BJ (cell line): ENCODE measurements around the gene RTP2. TPM values are rescaled to one million over a fixed set of nuclear protein-coding genes. Genes with fewer than 3 reads are reported as not detected.

ENCODE experiments used
- CTCF ChIA-PET: fragments of 350-600 bp; formaldehyde crosslinking; extraction: SDS; loops from one replicate; lab custom pipeline; 2021; ENCODE audit warnings: antibody characterized with exemption, inconsistent platforms; lab: Yijun Ruan, JAX
- POLR2A ChIA-PET: fragments of 300-600 bp; sonication (Branson Sonifier 250); formaldehyde crosslinking; extraction: SDS; loops from one replicate; lab custom pipeline; 2021; ENCODE audit warnings: antibody characterized with exemption; lab: Charles Lee
- DNase-seq: peaks from one replicate; pipeline ENCODE4 v3.0.0-alpha.2; 2011; ENCODE audit warnings: low read depth
- H3K27me3 ChIP-seq: 2 replicates; pipeline ENCODE4 v1.6.0; 2011; ENCODE audit warnings: low read length; ENCODE audit not compliant: control insufficient read depth, insufficient read depth
- H3K36me3 ChIP-seq: 2 replicates; pipeline ENCODE4 v1.5.1; 2011; ENCODE audit warnings: low read length; ENCODE audit not compliant: control insufficient read depth, insufficient read depth
- H3K4me3 ChIP-seq: 2 replicates; pipeline ENCODE4 v1.5.1; 2011; ENCODE audit warnings: low read depth, mild to moderate bottlenecking, control low read depth, low read length
- polyA plus RNA-seq: library from polyadenylated mRNA; depleted of rRNA; stranded (reverse); fragments of >200 nt; gene quantifications from 2 replicates; pipeline ENCODE4 v1.2.3, GENCODE V29; 2011; rRNA removed
- TF ChIP-seq, protein P1 (sequence below): IDR thresholded peaks from 2 replicates; pipeline ENCODE4 v1.5.1; 2011; ENCODE audit warnings: low read depth, mild to moderate bottlenecking, control low read depth, inconsistent platforms, low read length, moderate library complexity; ENCODE audit not compliant: insufficient read depth

RTP2 gene
- polyA plus RNA-seq, 1 experiment: not detected

DNA sequence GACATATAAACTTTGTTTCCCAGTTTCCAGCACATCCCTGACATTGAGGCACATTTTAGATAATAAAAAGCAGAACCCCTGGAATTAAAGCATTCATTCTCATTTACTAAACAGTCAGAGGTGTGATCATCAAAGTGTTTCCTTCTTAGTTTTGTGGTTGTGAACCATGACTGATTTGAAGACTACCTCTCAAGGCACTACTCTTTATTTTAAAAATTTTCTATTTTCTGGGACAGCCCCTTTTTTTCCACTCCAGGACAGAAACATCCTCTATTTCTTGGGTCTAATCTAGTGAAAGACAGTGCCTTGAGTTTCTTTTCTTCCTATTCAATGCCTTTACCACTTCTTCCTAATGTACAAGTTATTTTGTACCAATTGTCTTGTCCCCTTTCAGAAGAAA, 37.3 kb downstream of the RTP2 start:
- CTCF ChIA-PET: interaction anchor here (0.8 to 2.2 kb wide), 2 partner anchors 9 to 14 kb away, joined by 3 to 9 read pairs; no protein-coding TSS in a partner anchor
- H3K36me3 ChIP-seq: no peaks in the 10 kb centered on the region
- TF ChIP-seq, protein P1, sequence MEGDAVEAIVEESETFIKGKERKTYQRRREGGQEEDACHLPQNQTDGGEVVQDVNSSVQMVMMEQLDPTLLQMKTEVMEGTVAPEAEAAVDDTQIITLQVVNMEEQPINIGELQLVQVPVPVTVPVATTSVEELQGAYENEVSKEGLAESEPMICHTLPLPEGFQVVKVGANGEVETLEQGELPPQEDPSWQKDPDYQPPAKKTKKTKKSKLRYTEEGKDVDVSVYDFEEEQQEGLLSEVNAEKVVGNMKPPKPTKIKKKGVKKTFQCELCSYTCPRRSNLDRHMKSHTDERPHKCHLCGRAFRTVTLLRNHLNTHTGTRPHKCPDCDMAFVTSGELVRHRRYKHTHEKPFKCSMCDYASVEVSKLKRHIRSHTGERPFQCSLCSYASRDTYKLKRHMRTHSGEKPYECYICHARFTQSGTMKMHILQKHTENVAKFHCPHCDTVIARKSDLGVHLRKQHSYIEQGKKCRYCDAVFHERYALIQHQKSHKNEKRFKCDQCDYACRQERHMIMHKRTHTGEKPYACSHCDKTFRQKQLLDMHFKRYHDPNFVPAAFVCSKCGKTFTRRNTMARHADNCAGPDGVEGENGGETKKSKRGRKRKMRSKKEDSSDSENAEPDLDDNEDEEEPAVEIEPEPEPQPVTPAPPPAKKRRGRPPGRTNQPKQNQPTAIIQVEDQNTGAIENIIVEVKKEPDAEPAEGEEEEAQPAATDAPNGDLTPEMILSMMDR: no peak
- POLR2A ChIA-PET: no interaction called here
- DNase-seq: no peak
- no peaks in the 10 kb centered on the region for H3K27me3 ChIP-seq
- H3K4me3 ChIP-seq: no peak overlapping the region

DNA sequence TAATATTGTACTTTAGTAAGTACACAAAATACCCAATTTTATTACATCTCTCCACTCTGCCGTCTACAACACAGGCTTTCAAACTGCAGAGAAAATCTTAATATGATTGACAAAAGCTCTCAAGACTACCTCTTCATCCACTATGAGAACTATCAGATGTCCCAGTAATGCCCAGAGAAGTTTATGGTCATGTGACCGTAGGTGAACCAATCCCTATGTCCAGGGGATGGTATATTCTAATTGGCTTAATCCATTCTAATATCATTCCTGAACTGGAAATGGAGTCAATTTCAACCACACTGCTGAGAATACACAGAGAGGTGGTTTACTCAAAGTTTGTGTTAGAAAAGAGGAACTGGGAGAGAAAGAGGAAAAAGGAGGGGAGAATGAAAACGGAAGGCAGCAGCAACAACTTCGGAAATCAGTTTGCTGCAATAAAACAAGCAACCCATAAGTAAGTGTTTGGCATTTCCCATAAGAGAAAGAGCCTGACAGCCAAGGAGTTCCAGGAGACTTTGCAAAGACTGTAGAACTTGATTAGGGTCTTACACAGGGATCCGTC, 39.4 kb downstream of the RTP2 start:
- DNase-seq: no peak
- CTCF ChIA-PET: interaction anchor here (1.1 to 2.2 kb wide), 2 partner anchors 16 to 343 kb away, joined by 5 to 9 read pairs; no protein-coding TSS in a partner anchor
- H3K27me3 ChIP-seq: no peaks in the 10 kb centered on the region
- no peak overlapping the region for H3K4me3 ChIP-seq
- POLR2A ChIA-PET: no interaction called here
- TF ChIP-seq, protein P1: no peak
- H3K36me3 ChIP-seq: no peaks in the 10 kb centered on the region

GRCh38 chr3:187661267-187661666, 41.1 kb downstream of the RTP2 start:
- POLR2A ChIA-PET: no interaction called here
- Histone ChIP-seq H3K4me3 (no peak overlapping the region), H3K36me3 (no peaks in the 10 kb centered on the region), H3K27me3 (no peaks in the 10 kb centered on the region)
- CTCF ChIA-PET: interaction anchor here (1.4 to 1.6 kb wide), 2 partner anchors 17 to 50 kb away, joined by 3 to 4 read pairs; no protein-coding TSS in a partner anchor
- TF ChIP-seq, protein P1: no peak
- no peak for DNase-seq

DNA sequence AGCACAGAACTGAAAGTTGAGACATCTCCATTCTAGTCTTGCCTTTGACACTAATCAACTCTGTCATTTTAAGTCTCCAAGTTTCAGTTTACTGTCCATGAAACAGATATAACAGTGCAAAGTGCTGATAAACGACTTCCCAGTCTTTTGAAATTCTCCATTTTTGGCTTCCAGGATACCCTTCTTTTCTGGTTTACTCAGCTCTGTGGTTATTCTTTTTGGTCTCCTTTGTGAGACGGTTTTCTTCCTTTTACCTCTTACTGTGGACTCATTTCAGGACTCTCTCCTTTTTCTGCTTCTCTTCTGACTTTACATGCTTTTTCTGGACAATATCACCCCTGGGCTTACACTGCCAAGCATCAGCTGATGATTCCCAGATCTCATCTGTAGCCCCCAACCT, 51.1 kb downstream of the RTP2 start:
- ChIA-PET CTCF (interaction anchor here (0.9 kb wide), 1 partner anchor 10 kb away, joined by 3 read pairs; no protein-coding TSS in a partner anchor), POLR2A (no interaction called here)
- TF ChIP-seq, protein P1: no peak

More for the DNA sequence above, 51.1 kb downstream of the RTP2 start:
- no peak for DNase-seq
- Histone ChIP-seq H3K36me3 (no peaks in the 10 kb centered on the region), H3K4me3 (no peak overlapping the region), H3K27me3 (peaks cover 4% of the 10 kb centered on the region)

Other genes with a start within 250 kb of the RTP2 start
- gene SST, start 32.2 kb downstream of the RTP2 start, polyA plus RNA-seq: 0.15 and 0.25 TPM in 2 replicates
- gene BCL6, start 42.9 kb upstream of the RTP2 start, polyA plus RNA-seq: 14.1 and 17.4 TPM in 2 replicates